HepG2 (cell line): Measurements from ENCODE around the gene USP32. TPM values are rescaled to one million over a fixed set of nuclear protein-coding genes. Genes with fewer than 3 reads are reported as not detected.
A peak's percentile ranks its signal among the peaks of the same experiment; 100 is the strongest.

Source experiments
- HMG20A ChIP-seq: IDR thresholded peaks from 2 replicates; pipeline ENCODE4 v1.6.1; 2016; ENCODE audit warnings: borderline replicate concordance
- ISX ChIP-seq: sonication (generic); formaldehyde crosslinking; conservative IDR thresholded peaks from 2 replicates; pipeline ENCODE4 v1.5.0; 2020; ENCODE audit warnings: missing genetic modification reagents
- KDM5A ChIP-seq: fragments of 200-600 bp; sonication (generic); IDR thresholded peaks from 2 replicates; pipeline ENCODE4 v1.7.0; 2018; ENCODE audit warnings: antibody characterized with exemption, mild to moderate bottlenecking, low read length, borderline replicate concordance
- KLF15 ChIP-seq: sonication (generic); formaldehyde crosslinking; IDR thresholded peaks from 2 replicates; pipeline ENCODE4 v1.8.1; 2023; ENCODE audit warnings: borderline replicate concordance, mild to moderate bottlenecking, inconsistent platforms, missing genetic modification reagents, mixed read lengths
- NR2F1 ChIP-seq, 2 experiments: fragments of 450-650 bp in 1 of 2; formaldehyde crosslinking in 1 of 2; IDR thresholded peaks; 2 replicates each; pipeline versions ENCODE4 v1.5.0 to v1.6.1; 2016 to 2020; ENCODE audit warnings: mild to moderate bottlenecking in 1 of 2, missing compliant biosample characterization in 1 of 2, missing genetic modification reagents in 1 of 2, moderate library complexity in 1 of 2
- PCBP2 ChIP-seq: fragments of 200-400 bp; formaldehyde crosslinking; optimal IDR thresholded peaks from 2 replicates; pipeline ENCODE3; 2018; ENCODE audit warnings: low read length, low read depth; ENCODE audit not compliant: poor library complexity, severe bottlenecking
- PHF20 ChIP-seq: sonication (generic); formaldehyde crosslinking; IDR thresholded peaks from 2 replicates; pipeline ENCODE4 v1.5.0; 2020; ENCODE audit warnings: mild to moderate bottlenecking, missing genetic modification reagents
- PITX1 ChIP-seq: sonication (generic); formaldehyde crosslinking; IDR thresholded peaks from 2 replicates; pipeline ENCODE4 v1.5.1; 2020; ENCODE audit warnings: mild to moderate bottlenecking, missing genetic modification reagents
- PRMT3 ChIP-seq: sonication (generic); formaldehyde crosslinking; IDR thresholded peaks from 2 replicates; pipeline ENCODE4 v1.8.1; 2022; ENCODE audit warnings: low read depth, mild to moderate bottlenecking, moderate library complexity, missing genetic modification reagents, borderline replicate concordance
- RBM22 ChIP-seq: fragments of 200-400 bp; formaldehyde crosslinking; optimal IDR thresholded peaks from 2 replicates; pipeline ENCODE3; 2017; ENCODE audit warnings: mild to moderate bottlenecking, low read length, moderate library complexity
- SIX4 ChIP-seq: sonication (generic); formaldehyde crosslinking; IDR thresholded peaks from 2 replicates; pipeline ENCODE4 v1.4.0; 2020; ENCODE audit warnings: missing genetic modification reagents
- SRF ChIP-seq: IDR thresholded peaks from 2 replicates; pipeline ENCODE4 v1.6.1; 2011; ENCODE audit warnings: mild to moderate bottlenecking, low read depth, low read length, moderate library complexity
- ZC3H13 ChIP-seq: sonication (generic); formaldehyde crosslinking; IDR thresholded peaks from 2 replicates; pipeline ENCODE4 v1.8.1; 2023; ENCODE audit warnings: mild to moderate bottlenecking, missing genetic modification reagents, moderate library complexity
- ZNF232 ChIP-seq: sonication (generic); formaldehyde crosslinking; IDR thresholded peaks from 2 replicates; pipeline ENCODE4 v1.4.0; 2020; ENCODE audit warnings: missing genetic modification reagents, borderline replicate concordance
- ZNF282 ChIP-seq: fragments of 450-650 bp; IDR thresholded peaks from 2 replicates; pipeline ENCODE4 v1.6.1; 2018; ENCODE audit not compliant: partially characterized antibody
- ZNF552 ChIP-seq: sonication (generic); formaldehyde crosslinking; IDR thresholded peaks from 2 replicates; pipeline ENCODE4 v1.9.0; 2022; ENCODE audit warnings: missing genetic modification reagents, mild to moderate bottlenecking, borderline replicate concordance
- ZNF615 ChIP-seq: sonication (generic); formaldehyde crosslinking; IDR thresholded peaks from 2 replicates; pipeline ENCODE4 v1.5.0; 2020; ENCODE audit warnings: mild to moderate bottlenecking, missing genetic modification reagents, borderline replicate concordance
- ZNF782 ChIP-seq: sonication (generic); formaldehyde crosslinking; IDR thresholded peaks from 2 replicates; pipeline ENCODE4 v1.4.0; 2020; ENCODE audit warnings: missing genetic modification reagents, mild to moderate bottlenecking, borderline replicate concordance
- ZNF891 ChIP-seq: sonication (generic); formaldehyde crosslinking; IDR thresholded peaks from 2 replicates; pipeline ENCODE4 v1.5.0; 2020; ENCODE audit warnings: mild to moderate bottlenecking, missing genetic modification reagents
- ZSCAN31 ChIP-seq: sonication (generic); formaldehyde crosslinking; IDR thresholded peaks from 2 replicates; pipeline ENCODE4 v1.5.0; 2020; ENCODE audit warnings: low read depth, mild to moderate bottlenecking, missing genetic modification reagents
- polyA plus RNA-seq, 8 experiments: library from polyadenylated mRNA; depleted of rRNA in 3 of 8; stranded (reverse) in 7 of 8; unstranded in 1 of 8; fragments of >200 nt; fragmentation: Illumina TruSeq in 4 of 8; extraction: Trizol in 4 of 8; gene quantifications; 2 replicates each; pipeline versions ENCODE4 v1.2.1 to v1.2.3, GENCODE V29; 2011 to 2016; ENCODE audit warnings: low read depth in 4 of 8, missing spikeins in 1 of 8, mixed read lengths in 1 of 8; ENCODE audit not compliant: insufficient read depth in 1 of 8
- total RNA-seq, 5 experiments: library from RNA; depleted of rRNA; stranded (reverse); fragments of >200 nt; fragmentation: Illumina TruSeq; extraction: Trizol; gene quantifications; 2 replicates each; pipeline ENCODE4 v1.2.3, GENCODE V29; 2016; ENCODE audit warnings: low read depth in 1 of 5
- TF ChIP-seq, protein P1 (sequence below): sonication (generic); formaldehyde crosslinking; IDR thresholded peaks from 2 replicates; pipeline ENCODE4 v1.8.1; 2023; ENCODE audit warnings: mild to moderate bottlenecking, missing genetic modification reagents
- TF ChIP-seq, protein P2 (sequence below): sonication (generic); formaldehyde crosslinking; IDR thresholded peaks from one replicate; pipeline ENCODE4 v1.5.1; 2020; ENCODE audit warnings: mild to moderate bottlenecking, missing genetic modification reagents; ENCODE audit errors: not compliant biosample characterization

Gene USP32
- total and polyA plus RNA-seq, 2 of the 13 experiments (the other 11 are each of a cell fraction or from before 2014, with no cell fraction given) = 24.9 to 39.9 TPM

GRCh38 chr17:60391471-60392041 lies 377 bp downstream of the USP32 start (continued):
- TF ChIP-seq NR2F1 (CRISPR knock-in tag; IDR thresholded peaks at IDR 0.05) (no peak), SIX4 (CRISPR knock-in tag) (no peak), ZSCAN31 (CRISPR knock-in tag) (no peak; the same call in 1 of the 2 replicates), ISX (no peak), ZC3H13 (CRISPR knock-in tag) (no peak), ZNF552 (CRISPR knock-in tag) (no peak; the same call in none of the 2 replicates), PCBP2 (no peak), RBM22 (no peak), PRMT3 (no peak), ZNF232 (CRISPR knock-in tag) (no peak), SRF (no peak), ZNF891 (CRISPR knock-in tag) (no peak), KLF15 (no peak), PITX1 (CRISPR knock-in tag) (0 out of 2 replicates have a peak, but pooled peaks have one; percentile 1), HMG20A (CRISPR knock-in tag) (no peak), KDM5A (peak; percentile 78; the same call in 1 of the 2 replicates), ZNF615 (CRISPR knock-in tag) (no peak), ZNF782 (CRISPR knock-in tag) (peak; percentile 71; the same call in 1 of the 2 replicates), ZNF282 (no peak), PHF20 (CRISPR knock-in tag) (no peak)
- TF ChIP-seq, protein P1, sequence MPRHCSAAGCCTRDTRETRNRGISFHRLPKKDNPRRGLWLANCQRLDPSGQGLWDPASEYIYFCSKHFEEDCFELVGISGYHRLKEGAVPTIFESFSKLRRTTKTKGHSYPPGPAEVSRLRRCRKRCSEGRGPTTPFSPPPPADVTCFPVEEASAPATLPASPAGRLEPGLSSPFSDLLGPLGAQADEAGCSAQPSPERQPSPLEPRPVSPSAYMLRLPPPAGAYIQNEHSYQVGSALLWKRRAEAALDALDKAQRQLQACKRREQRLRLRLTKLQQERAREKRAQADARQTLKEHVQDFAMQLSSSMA (CRISPR knock-in tag) = no peak; the same call in 1 of the 2 replicates
- TF ChIP-seq, protein P2, sequence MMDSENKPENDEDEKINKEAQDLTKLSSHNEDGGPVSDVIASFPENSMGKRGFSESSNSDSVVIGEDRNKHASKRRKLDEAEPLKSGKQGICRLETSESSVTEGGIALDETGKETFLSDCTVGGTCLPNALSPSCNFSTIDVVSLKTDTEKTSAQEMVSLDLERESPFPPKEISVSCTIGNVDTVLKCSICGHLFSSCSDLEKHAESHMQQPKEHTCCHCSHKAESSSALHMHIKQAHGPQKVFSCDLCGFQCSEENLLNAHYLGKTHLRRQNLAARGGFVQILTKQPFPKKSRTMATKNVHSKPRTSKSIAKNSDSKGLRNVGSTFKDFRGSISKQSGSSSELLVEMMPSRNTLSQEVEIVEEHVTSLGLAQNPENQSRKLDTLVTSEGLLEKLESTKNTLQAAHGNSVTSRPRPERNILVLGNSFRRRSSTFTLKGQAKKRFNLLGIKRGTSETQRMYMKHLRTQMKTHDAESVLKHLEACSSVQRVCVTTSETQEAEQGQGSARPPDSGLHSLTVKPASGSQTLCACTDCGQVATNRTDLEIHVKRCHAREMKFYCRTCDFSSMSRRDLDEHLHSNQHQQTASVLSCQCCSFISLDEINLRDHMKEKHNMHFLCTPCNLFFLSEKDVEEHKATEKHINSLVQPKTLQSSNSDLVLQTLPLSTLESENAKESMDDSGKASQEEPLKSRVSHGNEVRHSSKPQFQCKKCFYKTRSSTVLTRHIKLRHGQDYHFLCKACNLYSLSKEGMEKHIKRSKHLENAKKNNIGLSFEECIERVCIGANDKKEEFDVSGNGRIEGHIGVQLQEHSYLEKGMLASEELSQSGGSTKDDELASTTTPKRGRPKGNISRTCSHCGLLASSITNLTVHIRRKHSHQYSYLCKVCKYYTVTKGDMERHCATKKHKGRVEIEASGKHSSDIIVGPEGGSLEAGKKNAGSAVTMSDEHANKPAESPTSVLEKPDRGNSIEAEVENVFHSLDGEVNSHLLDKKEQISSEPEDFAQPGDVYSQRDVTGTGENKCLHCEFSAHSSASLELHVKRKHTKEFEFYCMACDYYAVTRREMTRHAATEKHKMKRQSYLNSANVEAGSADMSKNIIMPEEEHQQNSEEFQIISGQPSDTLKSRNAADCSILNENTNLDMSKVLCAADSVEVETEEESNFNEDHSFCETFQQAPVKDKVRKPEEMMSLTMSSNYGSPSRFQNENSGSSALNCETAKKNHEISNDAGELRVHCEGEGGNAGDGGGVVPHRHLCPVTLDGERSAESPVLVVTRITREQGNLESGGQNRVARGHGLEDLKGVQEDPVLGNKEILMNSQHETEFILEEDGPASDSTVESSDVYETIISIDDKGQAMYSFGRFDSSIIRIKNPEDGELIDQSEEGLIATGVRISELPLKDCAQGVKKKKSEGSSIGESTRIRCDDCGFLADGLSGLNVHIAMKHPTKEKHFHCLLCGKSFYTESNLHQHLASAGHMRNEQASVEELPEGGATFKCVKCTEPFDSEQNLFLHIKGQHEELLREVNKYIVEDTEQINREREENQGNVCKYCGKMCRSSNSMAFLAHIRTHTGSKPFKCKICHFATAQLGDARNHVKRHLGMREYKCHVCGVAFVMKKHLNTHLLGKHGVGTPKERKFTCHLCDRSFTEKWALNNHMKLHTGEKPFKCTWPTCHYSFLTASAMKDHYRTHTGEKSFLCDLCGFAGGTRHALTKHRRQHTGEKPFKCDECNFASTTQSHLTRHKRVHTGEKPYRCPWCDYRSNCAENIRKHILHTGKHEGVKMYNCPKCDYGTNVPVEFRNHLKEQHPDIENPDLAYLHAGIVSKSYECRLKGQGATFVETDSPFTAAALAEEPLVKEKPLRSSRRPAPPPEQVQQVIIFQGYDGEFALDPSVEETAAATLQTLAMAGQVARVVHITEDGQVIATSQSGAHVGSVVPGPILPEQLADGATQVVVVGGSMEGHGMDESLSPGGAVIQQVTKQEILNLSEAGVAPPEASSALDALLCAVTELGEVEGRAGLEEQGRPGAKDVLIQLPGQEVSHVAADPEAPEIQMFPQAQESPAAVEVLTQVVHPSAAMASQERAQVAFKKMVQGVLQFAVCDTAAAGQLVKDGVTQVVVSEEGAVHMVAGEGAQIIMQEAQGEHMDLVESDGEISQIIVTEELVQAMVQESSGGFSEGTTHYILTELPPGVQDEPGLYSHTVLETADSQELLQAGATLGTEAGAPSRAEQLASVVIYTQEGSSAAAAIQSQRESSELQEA (CRISPR knock-in tag) = no peak
